ENCODE data around the gene DYRK3. TPM values are rescaled to one million over a fixed set of nuclear protein-coding genes. Genes with fewer than 3 reads are reported as not detected.

Gene DYRK3
- total RNA-seq, 1 donor, result 1.5 TPM

DNA sequence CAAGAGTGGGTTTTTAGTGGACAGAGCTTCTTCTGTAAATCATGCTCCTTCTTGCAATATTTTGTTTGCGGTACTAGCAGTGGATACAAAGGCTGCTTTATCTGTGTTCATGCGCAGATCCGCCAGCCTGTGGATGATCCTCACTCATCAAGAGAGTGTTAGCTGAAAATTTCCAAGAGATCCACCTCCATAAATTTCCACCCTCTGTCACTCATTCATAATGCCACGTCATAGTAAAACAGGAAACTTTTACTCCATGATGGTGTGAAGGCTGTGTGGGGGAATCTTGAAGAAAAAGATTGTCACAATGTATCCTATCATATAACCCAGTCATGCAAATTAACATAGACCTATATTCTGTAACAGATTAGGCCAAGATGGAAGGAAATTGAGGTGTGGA is 44.9 kb downstream of the DYRK3 start:
- H3K27me3 ChIP-seq (ENCODE audit: insufficient read depth, low read length), result no peaks in the 10 kb centered on the region
- no peak overlapping the region for H3K4me3 ChIP-seq (ENCODE audit: low read length)
- H3K4me1 ChIP-seq (ENCODE audit: insufficient read depth, low read length), result peaks cover 49% of the 10 kb centered on the region
- no peaks in the 10 kb centered on the region for H3K9me3 ChIP-seq (ENCODE audit: low read depth, low read length)

DNA sequence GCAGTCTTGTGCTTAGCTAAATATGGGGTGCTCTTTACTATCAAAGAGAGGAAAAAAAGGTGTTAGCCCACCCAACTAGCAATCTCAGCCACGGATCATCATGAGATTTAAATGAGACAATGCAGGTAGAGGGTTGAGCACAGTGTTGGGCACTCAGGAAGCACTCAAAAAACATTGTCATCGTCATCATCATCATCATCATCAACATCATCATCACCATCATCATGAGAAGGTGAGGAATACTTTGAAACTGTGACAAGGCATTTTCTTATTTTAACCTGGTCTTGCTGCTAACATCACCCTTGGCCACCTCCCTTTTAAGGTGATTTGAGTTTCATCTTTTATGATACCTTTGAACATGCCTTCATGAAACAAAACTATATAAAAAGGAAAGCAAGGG is 46.0 kb downstream of the DYRK3 start:
- no peak overlapping the region for H3K4me3 ChIP-seq (ENCODE audit: low read length)
- no peaks in the 10 kb centered on the region for H3K9me3 ChIP-seq (ENCODE audit: low read depth, low read length)
- H3K4me1 ChIP-seq (ENCODE audit: insufficient read depth, low read length), result peaks cover 51% of the 10 kb centered on the region

DNA sequence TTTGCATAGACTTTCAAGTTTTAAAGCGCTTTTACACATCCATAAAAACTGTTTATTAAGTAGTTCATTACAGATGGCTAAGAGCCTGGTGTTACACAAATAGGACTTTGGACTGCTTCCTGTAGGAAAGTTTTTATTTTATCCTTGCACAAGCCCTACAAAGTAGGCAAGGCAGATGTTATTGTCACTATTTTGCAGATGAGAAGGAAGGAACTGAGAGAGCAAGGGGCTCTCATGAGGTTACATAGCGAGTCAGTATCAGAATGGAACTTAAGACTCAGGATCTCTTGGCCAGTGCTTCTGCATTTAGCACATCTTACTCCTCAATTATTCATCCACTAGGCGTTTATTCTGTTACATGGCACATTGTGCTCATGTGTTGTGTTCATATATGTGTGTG is 46.8 kb downstream of the DYRK3 start:
- Histone ChIP-seq H3K4me1 (ENCODE audit: insufficient read depth, low read length) (peaks cover 59% of the 10 kb centered on the region), H3K4me3 (ENCODE audit: low read length) (no peak overlapping the region), H3K27me3 (ENCODE audit: insufficient read depth, low read length) (no peaks in the 10 kb centered on the region), H3K9me3 (ENCODE audit: low read depth, low read length) (no peaks in the 10 kb centered on the region)

More for the DNA sequence above, 46.0 kb downstream of the DYRK3 start:
- no peaks in the 10 kb centered on the region for H3K27me3 ChIP-seq (ENCODE audit: insufficient read depth, low read length)

DNA sequence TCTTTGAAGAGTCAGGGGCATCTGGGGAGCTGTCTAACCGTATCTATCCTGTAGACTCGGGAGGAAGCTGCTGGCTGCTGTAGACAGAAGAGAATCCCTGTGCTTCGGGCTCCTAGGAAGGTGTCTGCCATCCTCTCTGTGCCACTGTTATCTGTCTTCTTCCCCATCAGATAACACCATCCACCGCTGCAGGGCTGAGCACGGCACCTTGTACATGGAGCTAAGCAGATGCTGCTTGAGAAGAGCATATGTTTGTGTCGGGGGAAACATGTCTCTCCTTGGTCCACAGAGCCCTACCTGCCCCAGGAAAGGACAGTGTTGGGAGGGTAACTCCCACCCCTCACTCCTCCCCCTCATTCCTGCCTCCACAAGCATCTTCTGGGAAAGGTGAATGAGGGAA is 48.0 kb downstream of the DYRK3 start:
- H3K4me3 ChIP-seq (ENCODE audit: low read length), result no peak overlapping the region
- peaks cover 71% of the 10 kb centered on the region for H3K4me1 ChIP-seq (ENCODE audit: insufficient read depth, low read length)
- no peaks in the 10 kb centered on the region for H3K9me3 ChIP-seq (ENCODE audit: low read depth, low read length)
- H3K27me3 ChIP-seq (ENCODE audit: insufficient read depth, low read length), result no peaks in the 10 kb centered on the region

DNA sequence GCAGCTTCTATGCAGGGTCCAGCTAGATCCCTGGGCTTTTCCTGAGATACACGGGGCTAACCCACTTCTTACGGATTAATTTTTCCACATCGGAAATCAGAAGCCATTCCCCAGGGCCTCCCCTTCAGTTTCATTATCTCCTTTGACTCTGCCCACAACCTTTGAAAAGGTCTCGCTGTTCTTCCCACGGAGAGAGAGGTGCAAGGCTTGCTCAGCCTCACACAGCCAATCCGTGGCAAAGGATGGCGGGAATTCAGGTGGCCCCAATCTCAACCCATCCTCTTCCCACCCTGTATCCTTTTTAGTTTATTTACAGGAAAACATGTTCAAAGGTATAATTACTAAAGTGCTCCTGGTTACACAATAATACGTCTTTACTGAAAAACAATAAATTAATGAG is 48.7 kb downstream of the DYRK3 start:
- Histone ChIP-seq H3K27me3 (ENCODE audit: insufficient read depth, low read length) (no peaks in the 10 kb centered on the region), H3K4me3 (ENCODE audit: low read length) (no peak overlapping the region), H3K9me3 (ENCODE audit: low read depth, low read length) (no peaks in the 10 kb centered on the region), H3K4me1 (ENCODE audit: insufficient read depth, low read length) (peaks cover 76% of the 10 kb centered on the region)

DNA sequence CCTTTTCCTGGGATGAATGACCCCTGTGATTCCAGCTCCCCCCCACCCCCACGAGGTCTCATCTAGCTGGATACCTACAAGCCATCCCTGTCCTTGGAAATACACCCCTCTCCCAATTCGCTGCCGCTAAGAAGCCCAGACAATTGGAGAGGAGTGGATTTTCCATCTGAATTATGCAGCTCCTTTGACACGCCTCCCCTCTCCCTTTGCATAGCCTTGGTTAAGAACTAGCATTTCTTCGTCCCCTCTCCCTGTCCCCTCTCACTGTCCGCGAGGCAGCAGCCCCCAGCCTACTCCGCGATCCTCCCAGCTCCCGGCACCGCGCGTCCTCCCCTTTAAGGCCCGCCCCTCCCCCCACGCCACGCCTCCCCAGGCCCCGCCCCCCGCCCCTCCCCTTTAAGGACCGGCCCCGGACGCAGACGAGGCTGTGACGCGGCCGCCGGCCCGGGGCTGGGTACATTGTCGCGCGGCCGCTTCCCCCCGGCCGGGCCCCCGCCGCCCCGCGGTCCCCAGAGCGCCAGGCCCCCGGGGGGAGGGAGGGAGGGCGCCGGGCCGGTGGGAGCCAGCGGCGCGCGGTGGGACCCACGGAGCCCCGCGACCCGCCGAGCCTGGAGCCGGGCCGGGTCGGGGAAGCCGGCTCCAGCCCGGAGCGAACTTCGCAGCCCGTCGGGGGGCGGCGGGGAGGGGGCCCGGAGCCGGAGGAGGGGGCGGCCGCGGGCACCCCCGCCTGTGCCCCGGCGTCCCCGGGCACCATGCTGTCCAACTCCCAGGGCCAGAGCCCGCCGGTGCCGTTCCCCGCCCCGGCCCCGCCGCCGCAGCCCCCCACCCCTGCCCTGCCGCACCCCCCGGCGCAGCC is 49.4 kb downstream of the DYRK3 start, which contains the start of gene MAPKAPK2:
TSS of gene MAPKAPK2 (plus strand) at position 428 of the 856 bp plus-strand sequence. CDS start at position 753, 325 bp downstream.
- Histone ChIP-seq H3K27me3 (ENCODE audit: insufficient read depth, low read length) (no peaks in the 10 kb centered on the region), H3K4me1 (ENCODE audit: insufficient read depth, low read length) (peaks cover 74% of the 10 kb centered on the region), H3K4me3 (ENCODE audit: low read length) (peak within 1 kb of the TSS; percentile 73), H3K9me3 (ENCODE audit: low read depth, low read length) (no peaks in the 10 kb centered on the region)

DNA sequence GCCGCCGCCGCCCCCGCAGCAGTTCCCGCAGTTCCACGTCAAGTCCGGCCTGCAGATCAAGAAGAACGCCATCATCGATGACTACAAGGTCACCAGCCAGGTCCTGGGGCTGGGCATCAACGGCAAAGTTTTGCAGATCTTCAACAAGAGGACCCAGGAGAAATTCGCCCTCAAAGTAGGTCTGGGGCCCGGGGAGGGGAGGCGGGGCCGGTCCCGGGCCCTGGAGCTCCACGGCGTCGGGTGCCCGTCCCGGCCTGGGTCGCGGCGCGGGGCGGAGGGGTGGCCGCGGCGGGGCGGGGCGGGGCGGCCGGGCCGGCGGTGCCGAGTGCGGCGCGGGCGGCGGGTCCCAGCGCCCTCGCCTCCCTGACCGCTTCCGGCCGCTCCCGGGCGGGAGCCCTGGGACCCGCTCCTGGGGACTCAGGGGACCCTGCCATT is 50.0 kb downstream of the DYRK3 start:
- peaks cover 74% of the 10 kb centered on the region for H3K4me1 ChIP-seq (ENCODE audit: insufficient read depth, low read length)
- no peaks in the 10 kb centered on the region for H3K9me3 ChIP-seq (ENCODE audit: low read depth, low read length)
- H3K4me3 ChIP-seq (ENCODE audit: low read length), result peak overlapping the region; percentile 73
- no peaks in the 10 kb centered on the region for H3K27me3 ChIP-seq (ENCODE audit: insufficient read depth, low read length)

DNA sequence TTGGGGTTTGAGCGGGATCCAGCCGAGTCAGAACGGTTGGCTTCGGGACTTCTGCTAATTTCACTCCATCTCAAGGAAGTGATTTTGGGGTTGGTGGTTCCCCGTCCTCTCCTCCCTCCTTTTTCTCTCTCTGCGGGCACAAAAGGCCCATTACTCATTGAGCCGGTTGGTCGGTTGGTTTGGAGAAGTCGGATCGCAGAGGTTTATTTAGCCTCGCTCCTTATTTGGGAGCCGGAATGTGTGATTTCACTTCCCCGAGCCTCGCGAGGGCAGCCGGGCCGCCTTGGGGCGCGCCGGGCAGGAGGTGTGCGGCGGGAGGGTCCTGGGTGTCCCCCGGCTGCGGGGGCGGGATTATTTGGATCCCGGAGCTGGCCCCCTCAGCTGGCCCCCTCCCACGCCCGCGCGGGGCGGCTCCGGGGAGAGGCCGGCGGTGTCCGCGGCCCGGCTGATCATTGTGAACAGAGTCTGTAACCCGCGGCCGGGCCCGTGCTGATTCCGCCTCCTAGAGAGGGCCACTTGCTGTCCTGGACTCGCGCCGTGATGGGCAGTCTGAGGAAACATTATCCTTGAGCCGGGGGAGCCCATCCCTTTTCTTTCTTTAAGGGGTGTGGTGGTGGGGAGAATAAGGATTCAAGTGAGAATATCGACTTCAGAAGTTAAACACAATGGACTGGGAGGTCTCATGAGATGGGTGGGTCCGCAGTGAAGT is 50.6 kb downstream of the DYRK3 start:
- H3K4me1 ChIP-seq (ENCODE audit: insufficient read depth, low read length), result peaks cover 74% of the 10 kb centered on the region

DNA sequence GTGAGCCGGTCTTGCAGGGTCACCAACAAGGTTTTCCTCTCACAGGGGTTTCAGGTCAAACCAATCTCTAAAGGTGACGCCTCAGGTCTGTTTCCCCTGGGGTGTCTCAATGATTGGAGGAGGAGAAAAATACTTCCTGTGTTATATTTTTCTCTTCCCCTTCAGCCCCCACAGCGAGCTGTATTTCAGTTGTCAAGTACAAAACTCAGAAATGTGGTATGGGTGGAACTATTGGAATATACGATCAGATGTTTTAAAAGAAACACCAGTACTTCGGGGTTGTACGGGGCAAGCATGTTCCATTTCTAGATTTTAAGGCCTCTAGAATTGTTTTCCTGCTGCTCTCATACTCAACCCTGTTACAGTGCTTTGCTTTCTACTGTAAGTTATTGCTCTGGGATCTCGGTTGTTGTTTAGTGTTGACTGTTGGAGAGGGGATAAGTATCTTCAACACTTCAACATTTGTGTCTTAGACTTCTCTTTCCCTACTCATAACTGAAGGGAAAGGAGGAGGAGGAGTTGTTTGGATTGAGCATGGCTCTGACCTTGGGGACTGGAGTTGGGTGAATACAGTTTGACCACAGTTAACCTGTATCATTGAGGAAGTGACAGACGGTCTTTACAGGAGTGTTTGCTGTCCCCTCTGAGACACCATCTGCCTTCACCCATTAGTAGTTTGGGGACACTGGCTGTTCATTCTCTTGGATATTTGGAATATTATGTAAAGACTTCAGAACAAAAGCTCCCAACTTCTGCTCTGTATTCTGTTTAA is 51.3 kb downstream of the DYRK3 start:
- H3K9me3 ChIP-seq (ENCODE audit: low read depth, low read length), result no peaks in the 10 kb centered on the region
- peaks cover 75% of the 10 kb centered on the region for H3K4me1 ChIP-seq (ENCODE audit: insufficient read depth, low read length)
- no peaks in the 10 kb centered on the region for H3K27me3 ChIP-seq (ENCODE audit: insufficient read depth, low read length)
- peak overlapping the region; percentile 73 for H3K4me3 ChIP-seq (ENCODE audit: low read length)

More for the DNA sequence above, 50.6 kb downstream of the DYRK3 start:
- Histone ChIP-seq H3K4me3 (ENCODE audit: low read length) (peak overlapping the region; percentile 73), H3K9me3 (ENCODE audit: low read depth, low read length) (no peaks in the 10 kb centered on the region), H3K27me3 (ENCODE audit: insufficient read depth, low read length) (no peaks in the 10 kb centered on the region)

DNA sequence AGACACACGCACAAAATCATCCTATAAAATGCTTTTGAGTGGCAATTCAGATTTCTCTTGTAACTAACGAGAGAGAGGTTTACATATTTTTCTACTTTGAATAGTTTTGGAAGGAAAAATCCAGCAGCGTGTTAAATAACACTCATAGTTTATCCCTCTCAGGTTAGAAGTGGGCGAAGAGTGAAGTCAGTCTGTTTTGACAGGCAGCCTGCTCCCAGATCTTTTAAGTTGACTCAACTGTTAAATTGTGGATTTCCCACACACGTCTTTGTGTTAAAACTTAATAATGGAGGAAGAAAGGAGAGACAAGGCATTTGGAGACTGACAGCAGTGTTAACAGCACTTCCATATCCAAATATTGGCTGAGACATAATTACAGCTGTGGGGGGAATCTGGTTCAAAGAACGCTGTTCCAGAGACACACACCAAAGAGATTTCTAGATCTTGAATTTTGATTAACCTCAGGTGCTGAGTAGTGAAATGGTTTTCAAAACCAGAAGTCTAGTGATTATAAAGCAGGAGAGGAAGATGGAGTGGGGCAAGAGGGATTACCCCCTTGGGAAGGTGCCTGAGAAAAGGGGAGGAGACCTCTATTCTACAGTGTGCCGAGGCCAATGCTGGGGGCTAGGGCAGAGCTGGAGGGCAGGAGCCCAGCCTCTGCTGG is 52.0 kb downstream of the DYRK3 start:
- H3K4me1 ChIP-seq (ENCODE audit: insufficient read depth, low read length), result peaks cover 80% of the 10 kb centered on the region
- H3K9me3 ChIP-seq (ENCODE audit: low read depth, low read length), result no peaks in the 10 kb centered on the region
- peak overlapping the region; percentile 73 for H3K4me3 ChIP-seq (ENCODE audit: low read length)
- H3K27me3 ChIP-seq (ENCODE audit: insufficient read depth, low read length), result no peaks in the 10 kb centered on the region

DNA sequence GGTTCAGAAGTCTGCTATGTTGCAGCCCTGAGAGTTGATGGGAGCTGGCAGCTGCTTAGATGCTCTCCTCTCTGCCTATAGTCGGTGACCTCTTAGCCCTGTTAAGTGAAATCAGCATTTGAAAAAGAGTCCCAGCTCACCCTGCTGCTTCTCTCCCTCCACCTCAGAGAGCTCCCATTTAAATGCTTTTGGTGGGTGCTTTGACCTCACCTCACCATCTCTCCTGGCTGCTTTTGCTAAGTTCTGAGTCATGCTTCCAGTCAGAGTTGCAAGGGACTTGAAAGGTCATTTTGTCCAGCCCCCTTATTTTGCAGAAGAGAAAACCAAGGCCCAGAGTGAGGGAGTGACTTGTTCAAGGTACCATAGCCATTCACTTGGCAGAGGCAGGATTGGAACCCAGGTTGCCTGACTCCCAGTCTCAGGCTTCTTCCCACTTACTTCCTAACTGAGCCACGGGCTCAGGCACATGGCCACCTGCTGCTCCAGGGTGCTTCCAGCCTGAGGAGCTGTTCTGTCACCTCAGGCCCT is 52.6 kb downstream of the DYRK3 start:
- no peaks in the 10 kb centered on the region for H3K9me3 ChIP-seq (ENCODE audit: low read depth, low read length)
- no peaks in the 10 kb centered on the region for H3K27me3 ChIP-seq (ENCODE audit: insufficient read depth, low read length)
- peaks cover 80% of the 10 kb centered on the region for H3K4me1 ChIP-seq (ENCODE audit: insufficient read depth, low read length)
- H3K4me3 ChIP-seq (ENCODE audit: low read length), result no peak overlapping the region

DNA sequence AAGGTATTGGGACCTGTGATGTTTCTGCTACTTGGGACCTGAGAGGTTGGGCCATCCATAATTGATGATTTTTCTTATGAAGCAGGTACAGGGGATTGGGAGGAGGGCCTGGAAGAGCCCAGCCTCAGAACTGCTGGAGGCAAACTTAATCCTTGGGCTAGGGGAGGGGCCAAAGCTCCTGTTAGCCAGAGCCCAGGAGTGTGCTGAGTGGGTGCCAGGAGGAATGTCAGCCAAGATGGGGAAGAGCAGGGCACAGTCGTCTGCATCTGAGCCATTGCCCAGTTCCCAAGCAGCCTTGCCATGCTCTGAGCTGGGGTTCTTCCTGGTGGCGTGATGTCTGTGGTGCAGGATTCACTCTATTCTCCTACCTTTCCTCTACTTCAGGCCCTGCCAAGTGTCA is 55.2 kb downstream of the DYRK3 start:
- H3K4me1 ChIP-seq (ENCODE audit: insufficient read depth, low read length), result peaks cover 88% of the 10 kb centered on the region
- H3K4me3 ChIP-seq (ENCODE audit: low read length), result no peak overlapping the region
- H3K9me3 ChIP-seq (ENCODE audit: low read depth, low read length), result no peaks in the 10 kb centered on the region
- H3K27me3 ChIP-seq (ENCODE audit: insufficient read depth, low read length), result no peaks in the 10 kb centered on the region

DNA sequence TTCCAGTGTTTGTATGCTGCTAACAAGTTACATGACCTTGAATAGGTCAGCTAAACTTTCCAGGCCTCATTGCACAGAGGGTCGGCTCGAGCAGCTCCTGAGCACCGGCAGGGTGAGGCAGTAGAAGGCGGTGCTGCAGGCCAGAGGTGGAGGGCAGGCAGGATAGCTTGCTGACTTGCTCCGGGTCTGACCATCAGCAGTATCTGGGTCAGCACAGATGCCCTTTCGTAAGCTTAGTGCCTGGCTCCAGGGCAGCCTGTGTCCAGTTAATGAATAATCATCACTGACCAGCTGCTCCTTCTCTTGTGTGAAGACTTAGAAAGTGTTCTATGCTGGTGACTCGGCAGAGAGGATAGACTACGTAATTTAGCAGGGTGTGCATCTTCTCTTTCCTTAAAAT is 56.3 kb downstream of the DYRK3 start:
- Histone ChIP-seq H3K4me1 (ENCODE audit: insufficient read depth, low read length) (peaks cover 93% of the 10 kb centered on the region), H3K27me3 (ENCODE audit: insufficient read depth, low read length) (no peaks in the 10 kb centered on the region), H3K9me3 (ENCODE audit: low read depth, low read length) (no peaks in the 10 kb centered on the region), H3K4me3 (ENCODE audit: low read length) (no peak overlapping the region)

DNA sequence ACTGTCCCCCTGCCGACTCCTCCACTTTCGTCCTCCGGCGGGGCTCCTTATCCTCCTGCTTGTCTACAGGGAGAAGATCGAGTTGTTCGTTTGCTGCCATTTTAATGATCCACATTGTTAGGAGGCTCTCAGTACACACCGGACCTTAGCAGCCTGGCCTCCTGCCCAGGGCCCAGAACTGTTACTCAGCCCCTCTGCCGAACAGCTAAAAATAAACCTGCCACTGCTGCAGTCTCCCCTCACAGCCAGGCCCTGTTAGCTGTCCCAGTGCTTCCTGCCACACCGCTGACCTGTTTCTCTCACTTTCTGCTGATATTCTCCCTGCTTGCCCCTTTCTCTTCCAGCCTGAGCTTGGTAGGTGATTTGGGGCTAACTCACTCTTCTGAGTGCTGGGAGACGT is 57.7 kb downstream of the DYRK3 start:
- Histone ChIP-seq H3K9me3 (ENCODE audit: low read depth, low read length) (no peaks in the 10 kb centered on the region), H3K4me3 (ENCODE audit: low read length) (no peak overlapping the region), H3K27me3 (ENCODE audit: insufficient read depth, low read length) (no peaks in the 10 kb centered on the region), H3K4me1 (ENCODE audit: insufficient read depth, low read length) (peaks cover 93% of the 10 kb centered on the region)
